ENCODE results near the gene KRTAP27-1. TPM values are rescaled to one million over a fixed set of nuclear protein-coding genes. Genes with fewer than 3 reads are reported as not detected.

KRTAP27-1 gene
- not detected for total RNA-seq
- total RNA-seq (2013) = not detected
- 0 reads per million in 29 experiments for total RNA-seq

GRCh38 chr21:30337276-30337744, at the start of gene KRTAP27-1:
Gene KRTAP27-1 (minus strand): TSS chr21:30337694. CDS start chr21:30337668, 26 bp downstream.
- CTCF ChIA-PET = no interaction called here
- Mint-ChIP-seq H3K9me3 (no peaks in the 10 kb centered on the region), H3K4me1 (no peaks in the 10 kb centered on the region), H3K36me3 (no peaks in the 10 kb centered on the region), H3K4me3 (no peak within 1 kb of the TSS), H3K27ac (no peak within 1 kb of the TSS), H3K27me3 (peaks cover 0 to 3% of the 10 kb centered on the region in 2 donors)
- WGBS (ENCODE audit: insufficient coverage) = 90% methylated on average over 4 of the region's 6 CpGs
- Histone ChIP-seq H3K9me3 (no peaks in the 10 kb centered on the region), H3K27ac (ENCODE audit: low read length) (no peak within 1 kb of the TSS), H3K36me3 (ENCODE audit: control insufficient read depth in 2 of 2, extremely low read depth in 1 of 2, insufficient read depth in 1 of 2, low read length in 1 of 2) (no peaks in the 10 kb centered on the region), H3K4me1 (ENCODE audit: control insufficient read depth in 1 of 2, extremely low read depth in 1 of 2, insufficient read depth in 2 of 2, low read length in 2 of 2) (no peaks in the 10 kb centered on the region), H3K27me3 (replicated peaks in 1 of 2; ENCODE audit: control insufficient read depth in 2 of 2, extremely low read depth in 1 of 2, insufficient read depth in 2 of 2, low read length in 1 of 2) (no peaks in the 10 kb centered on the region), H3K4me3 (ENCODE audit: control insufficient read depth in 1 of 2, extremely low read depth in 1 of 2, low read length in 1 of 2) (no peak within 1 kb of the TSS)
- DNase-seq (no peak), ATAC-seq (replicated peaks in 1 of 4) (no peak)
- POLR2A ChIA-PET = no interaction called here

- Mint-ChIP-seq H3K4me1 (no peaks in the 10 kb centered on the region), H3K4me3 (no peak overlapping the region), H3K27me3 (peaks cover 0 to 6% of the 10 kb centered on the region in 2 donors), H3K9me3 (no peaks in the 10 kb centered on the region), H3K36me3 (no peaks in the 10 kb centered on the region), H3K27ac (no peak overlapping the region)
- DNase-seq (no peak), ATAC-seq (replicated peaks in 1 of 4) (no peak)
- H3K27ac ChIP-seq (ENCODE audit: low read length) = no peak overlapping the region
- H3K4me1 ChIP-seq (ENCODE audit: control insufficient read depth in 1 of 2, extremely low read depth in 1 of 2, insufficient read depth in 2 of 2, low read length in 2 of 2) = no peaks in the 10 kb centered on the region
- ChIA-PET CTCF (no interaction called here), POLR2A (no interaction called here)
- no peaks in the 10 kb centered on the region for H3K9me3 ChIP-seq
- H3K27me3 ChIP-seq (replicated peaks in 1 of 2; ENCODE audit: control insufficient read depth in 2 of 2, extremely low read depth in 1 of 2, insufficient read depth in 2 of 2, low read length in 1 of 2) = peaks cover 0 to 3% of the 10 kb centered on the region in 2 experiments
- no peak overlapping the region for H3K4me3 ChIP-seq (ENCODE audit: control insufficient read depth in 1 of 2, extremely low read depth in 1 of 2, low read length in 1 of 2)
- no peaks in the 10 kb centered on the region for H3K36me3 ChIP-seq (ENCODE audit: control insufficient read depth in 2 of 2, extremely low read depth in 1 of 2, insufficient read depth in 1 of 2, low read length in 1 of 2)
- no CpG with 5 or more reads among the region's 1 CpG for WGBS (ENCODE audit: insufficient coverage)
Measured at GRCh38 chr21:30382201-30382600, 44.7 kb upstream of the KRTAP27-1 start.

GRCh38 chr21:30372139-30372770, 34.8 kb upstream of the KRTAP27-1 start, which contains the start of gene KRTAP13-2:
Gene KRTAP13-2 (minus strand): TSS chr21:30372271. CDS start chr21:30372213, 58 bp downstream.
- no peak within 1 kb of the TSS for H3K4me3 Mint-ChIP-seq
- peaks cover 0 to 3% (median 0%) of the 10 kb centered on the region in 3 donors for H3K9me3 Mint-ChIP-seq
- ChIA-PET CTCF (no interaction called here), POLR2A (no interaction called here)
- no peak within 1 kb of the TSS for H3K27ac Mint-ChIP-seq
- Histone ChIP-seq H3K36me3 (ENCODE audit: control insufficient read depth in 2 of 2, extremely low read depth in 1 of 2, insufficient read depth in 1 of 2, low read length in 1 of 2) (no peaks in the 10 kb centered on the region), H3K4me1 (ENCODE audit: control insufficient read depth in 1 of 2, extremely low read depth in 1 of 2, insufficient read depth in 2 of 2, low read length in 2 of 2) (no peaks in the 10 kb centered on the region), H3K27me3 (replicated peaks in 1 of 2; ENCODE audit: control insufficient read depth in 2 of 2, extremely low read depth in 1 of 2, insufficient read depth in 2 of 2, low read length in 1 of 2) (no peaks in the 10 kb centered on the region), H3K4me3 (ENCODE audit: control insufficient read depth in 1 of 2, extremely low read depth in 1 of 2, low read length in 1 of 2) (no peak within 1 kb of the TSS), H3K9me3 (no peaks in the 10 kb centered on the region), H3K27ac (ENCODE audit: low read length) (no peak within 1 kb of the TSS)
- ATAC-seq (replicated peaks in 1 of 4) = no peak
- no peaks in the 10 kb centered on the region for H3K36me3 Mint-ChIP-seq
- H3K27me3 Mint-ChIP-seq = peaks cover 0 to 6% of the 10 kb centered on the region in 2 donors
- WGBS (ENCODE audit: insufficient coverage) = 100% methylated on average over 1 of the region's 5 CpGs
- DNase-seq = no peak
- H3K4me1 Mint-ChIP-seq = no peaks in the 10 kb centered on the region

GRCh38 chr21:30355906-30356305, 18.4 kb upstream of the KRTAP27-1 start:
- H3K27ac ChIP-seq (ENCODE audit: low read length) = no peak overlapping the region
- CTCF ChIA-PET = no interaction called here
- Mint-ChIP-seq H3K27me3 (peaks cover 2 to 24% of the 10 kb centered on the region in 2 donors), H3K4me3 (no peak overlapping the region), H3K36me3 (no peaks in the 10 kb centered on the region), H3K4me1 (no peaks in the 10 kb centered on the region), H3K9me3 (no peaks in the 10 kb centered on the region), H3K27ac (no peak overlapping the region)
- H3K36me3 ChIP-seq (ENCODE audit: control insufficient read depth in 2 of 2, extremely low read depth in 1 of 2, insufficient read depth in 1 of 2, low read length in 1 of 2) = no peaks in the 10 kb centered on the region
- H3K4me1 ChIP-seq (ENCODE audit: control insufficient read depth in 1 of 2, extremely low read depth in 1 of 2, insufficient read depth in 2 of 2, low read length in 2 of 2) = no peaks in the 10 kb centered on the region
- no peak for DNase-seq
- H3K27me3 ChIP-seq (replicated peaks in 1 of 2; ENCODE audit: control insufficient read depth in 2 of 2, extremely low read depth in 1 of 2, insufficient read depth in 2 of 2, low read length in 1 of 2) = no peaks in the 10 kb centered on the region
- no CpG with 5 or more reads among the region's 3 CpGs for WGBS (ENCODE audit: insufficient coverage)
- no peak for ATAC-seq (replicated peaks in 1 of 4)
- no peak overlapping the region for H3K4me3 ChIP-seq (ENCODE audit: control insufficient read depth in 1 of 2, extremely low read depth in 1 of 2, low read length in 1 of 2)
- POLR2A ChIA-PET = no interaction called here
- no peaks in the 10 kb centered on the region for H3K9me3 ChIP-seq

- H3K9me3 Mint-ChIP-seq = no peaks in the 10 kb centered on the region
- H3K4me3 Mint-ChIP-seq = no peak overlapping the region
- Histone ChIP-seq H3K27me3 (replicated peaks in 1 of 2; ENCODE audit: control insufficient read depth in 2 of 2, extremely low read depth in 1 of 2, insufficient read depth in 2 of 2, low read length in 1 of 2) (no peaks in the 10 kb centered on the region), H3K36me3 (ENCODE audit: control insufficient read depth in 2 of 2, extremely low read depth in 1 of 2, insufficient read depth in 1 of 2, low read length in 1 of 2) (no peaks in the 10 kb centered on the region), H3K4me3 (ENCODE audit: control insufficient read depth in 1 of 2, extremely low read depth in 1 of 2, low read length in 1 of 2) (no peak overlapping the region), H3K4me1 (ENCODE audit: control insufficient read depth in 1 of 2, extremely low read depth in 1 of 2, insufficient read depth in 2 of 2, low read length in 2 of 2) (no peaks in the 10 kb centered on the region), H3K27ac (ENCODE audit: low read length) (no peak overlapping the region), H3K9me3 (no peaks in the 10 kb centered on the region)
- ATAC-seq (replicated peaks in 1 of 4) (no peak), DNase-seq (no peak)
- no peak overlapping the region for H3K27ac Mint-ChIP-seq
- ChIA-PET CTCF (no interaction called here), POLR2A (no interaction called here)
- H3K27me3 Mint-ChIP-seq = peaks cover 2 to 24% of the 10 kb centered on the region in 2 donors
- no CpG with 5 or more reads among the region's 1 CpG for WGBS (ENCODE audit: insufficient coverage)
- no peaks in the 10 kb centered on the region for H3K36me3 Mint-ChIP-seq
- H3K4me1 Mint-ChIP-seq = no peaks in the 10 kb centered on the region
Measured at GRCh38 chr21:30354308-30355005, 17.0 kb upstream of the KRTAP27-1 start.

- no CpG with 5 or more reads among the region's 1 CpG for WGBS (ENCODE audit: insufficient coverage)
- Histone ChIP-seq H3K9me3 (no peaks in the 10 kb centered on the region), H3K27ac (ENCODE audit: low read length) (no peak overlapping the region), H3K4me1 (ENCODE audit: control insufficient read depth in 1 of 2, extremely low read depth in 1 of 2, insufficient read depth in 2 of 2, low read length in 2 of 2) (no peaks in the 10 kb centered on the region), H3K36me3 (ENCODE audit: control insufficient read depth in 2 of 2, extremely low read depth in 1 of 2, insufficient read depth in 1 of 2, low read length in 1 of 2) (no peaks in the 10 kb centered on the region), H3K27me3 (replicated peaks in 1 of 2; ENCODE audit: control insufficient read depth in 2 of 2, extremely low read depth in 1 of 2, insufficient read depth in 2 of 2, low read length in 1 of 2) (no peaks in the 10 kb centered on the region), H3K4me3 (ENCODE audit: control insufficient read depth in 1 of 2, extremely low read depth in 1 of 2, low read length in 1 of 2) (no peak overlapping the region)
- POLR2A ChIA-PET = no interaction called here
- no peaks in the 10 kb centered on the region for H3K4me1 Mint-ChIP-seq
- DNase-seq (no peak), ATAC-seq (replicated peaks in 1 of 4) (no peak)
- H3K27ac Mint-ChIP-seq = no peak overlapping the region
- no peak overlapping the region for H3K4me3 Mint-ChIP-seq
- H3K36me3 Mint-ChIP-seq = no peaks in the 10 kb centered on the region
- H3K9me3 Mint-ChIP-seq = no peaks in the 10 kb centered on the region
- CTCF ChIA-PET = no interaction called here
- H3K27me3 Mint-ChIP-seq = peaks cover 2 to 17% of the 10 kb centered on the region in 2 donors
Measured at GRCh38 chr21:30351534-30351933, 14.0 kb upstream of the KRTAP27-1 start.
